Fibroblast of villous mesenchyme (primary cell): ENCODE results near the gene RUSC1. TPM values are rescaled to one million over a fixed set of nuclear protein-coding genes. Genes with fewer than 3 reads are reported as not detected.
"Not testable (repeated sequence)": the region's sequence is repeated elsewhere in the genome, so short reads cannot be mapped to it uniquely, and the experiment has no call there.

Experiments used
- DNase-seq: peaks from one replicate; pipeline ENCODE4 v3.0.0-alpha.2; 2010; ENCODE audit warnings: low read depth
- H3K4me3 ChIP-seq: 2 replicates; pipeline ENCODE4 v1.5.1; 2011; ENCODE audit warnings: low read depth, mild to moderate bottlenecking, low read length
- total RNA-seq: library from RNA; depleted of rRNA; stranded (reverse); fragments of >200 nt; gene quantifications from 2 replicates; pipeline ENCODE4 v1.2.3, GENCODE V29; 2012
- TF ChIP-seq, protein P1 (sequence below): IDR thresholded peaks from 2 replicates; pipeline ENCODE4 v1.5.1; 2012; ENCODE audit warnings: low read depth, mild to moderate bottlenecking, low read length; ENCODE audit not compliant: insufficient read depth

Gene RUSC1
- total RNA-seq, 1 donor: 22.9 TPM

- TF ChIP-seq, protein P1, sequence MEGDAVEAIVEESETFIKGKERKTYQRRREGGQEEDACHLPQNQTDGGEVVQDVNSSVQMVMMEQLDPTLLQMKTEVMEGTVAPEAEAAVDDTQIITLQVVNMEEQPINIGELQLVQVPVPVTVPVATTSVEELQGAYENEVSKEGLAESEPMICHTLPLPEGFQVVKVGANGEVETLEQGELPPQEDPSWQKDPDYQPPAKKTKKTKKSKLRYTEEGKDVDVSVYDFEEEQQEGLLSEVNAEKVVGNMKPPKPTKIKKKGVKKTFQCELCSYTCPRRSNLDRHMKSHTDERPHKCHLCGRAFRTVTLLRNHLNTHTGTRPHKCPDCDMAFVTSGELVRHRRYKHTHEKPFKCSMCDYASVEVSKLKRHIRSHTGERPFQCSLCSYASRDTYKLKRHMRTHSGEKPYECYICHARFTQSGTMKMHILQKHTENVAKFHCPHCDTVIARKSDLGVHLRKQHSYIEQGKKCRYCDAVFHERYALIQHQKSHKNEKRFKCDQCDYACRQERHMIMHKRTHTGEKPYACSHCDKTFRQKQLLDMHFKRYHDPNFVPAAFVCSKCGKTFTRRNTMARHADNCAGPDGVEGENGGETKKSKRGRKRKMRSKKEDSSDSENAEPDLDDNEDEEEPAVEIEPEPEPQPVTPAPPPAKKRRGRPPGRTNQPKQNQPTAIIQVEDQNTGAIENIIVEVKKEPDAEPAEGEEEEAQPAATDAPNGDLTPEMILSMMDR: no peak
- no peak overlapping the region for H3K4me3 ChIP-seq
- no peak for DNase-seq
Observed at GRCh38 chr1:155287987-155288543, 32.6 kb upstream of the RUSC1 start.

- not testable (repeated sequence) for DNase-seq
Observed at GRCh38 chr1:155291006-155291405, 29.7 kb upstream of the RUSC1 start.

DNA sequence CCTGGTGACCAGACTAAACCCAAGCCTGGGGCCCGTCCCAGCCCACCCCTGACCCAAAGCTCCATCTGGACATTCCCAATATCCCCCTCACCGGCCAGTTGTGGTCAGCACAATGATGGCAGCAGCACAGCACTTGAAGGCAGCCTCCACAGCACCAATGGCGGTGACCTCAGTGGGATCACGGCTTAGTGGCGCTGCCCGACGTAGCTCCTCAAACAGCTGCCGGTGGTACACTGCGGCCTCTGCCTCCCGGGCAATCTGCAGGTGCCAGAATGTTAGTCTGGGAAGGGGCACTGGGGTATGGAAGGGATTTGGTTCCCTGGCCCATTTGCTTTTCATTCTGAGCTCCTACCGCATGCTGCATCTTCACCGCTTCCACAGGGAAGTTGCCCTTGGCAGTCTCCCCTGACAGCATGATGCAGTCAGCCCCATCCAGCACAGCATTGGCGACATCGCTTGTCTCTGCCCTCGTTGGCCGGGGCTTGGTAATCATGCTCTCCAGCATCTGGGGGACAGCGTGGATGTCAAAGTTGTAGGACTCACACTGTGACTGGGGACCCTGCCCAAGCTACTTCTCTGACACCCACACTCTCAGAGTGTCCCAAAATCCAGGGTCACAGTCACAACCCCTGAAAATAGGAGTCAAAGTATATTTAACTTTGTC lies 27.5 kb upstream of the RUSC1 start:
- TF ChIP-seq, protein P1: no peak
- no peak for DNase-seq
- no peak overlapping the region for H3K4me3 ChIP-seq

More at GRCh38 chr1:155291006-155291405, 29.7 kb upstream of the RUSC1 start:
- not testable (repeated sequence) for H3K4me3 ChIP-seq

DNA sequence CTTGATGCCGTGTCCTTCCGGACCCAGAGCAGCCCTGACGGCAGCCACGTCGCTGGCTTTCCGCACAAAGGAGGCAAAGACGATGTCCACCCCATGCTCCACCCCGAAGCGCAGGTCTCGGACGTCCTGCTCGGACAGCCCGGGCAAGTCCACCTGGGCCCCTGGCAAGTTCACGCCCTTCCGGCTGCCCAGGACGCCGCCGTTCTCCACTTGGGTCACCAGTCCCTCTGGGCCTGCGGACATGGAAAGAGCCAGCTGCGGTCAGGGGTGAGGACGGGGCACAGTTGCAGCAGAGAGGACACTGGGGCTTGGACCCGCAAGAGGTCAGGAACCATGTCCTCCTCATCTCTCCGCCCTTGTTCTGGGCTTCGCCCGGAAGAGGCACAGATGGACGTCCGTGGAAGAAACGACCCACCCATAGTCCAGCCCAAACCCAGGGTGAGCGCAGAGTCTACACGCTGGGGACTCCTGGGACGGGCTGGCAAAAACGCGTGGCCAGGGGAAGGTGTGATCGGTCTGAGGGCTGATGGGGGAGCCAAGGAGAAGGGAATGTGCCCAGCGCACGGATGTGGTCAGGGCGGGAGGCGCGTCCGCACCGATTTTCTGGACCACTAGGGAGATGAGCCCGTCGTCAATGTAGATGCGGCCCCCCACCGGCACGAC lies 26.0 kb upstream of the RUSC1 start:
- TF ChIP-seq, protein P1: no peak
- DNase-seq: no peak
- H3K4me3 ChIP-seq: no peak overlapping the region

GRCh38 chr1:155295183-155295941 lies 25.3 kb upstream of the RUSC1 start:
- no peak overlapping the region for H3K4me3 ChIP-seq
- no peak for DNase-seq
- TF ChIP-seq, protein P1: no peak

- DNase-seq: no peak
- TF ChIP-seq, protein P1: no peak
- no peak overlapping the region for H3K4me3 ChIP-seq
Observed at GRCh38 chr1:155295942-155296267, 24.8 kb upstream of the RUSC1 start.

DNA sequence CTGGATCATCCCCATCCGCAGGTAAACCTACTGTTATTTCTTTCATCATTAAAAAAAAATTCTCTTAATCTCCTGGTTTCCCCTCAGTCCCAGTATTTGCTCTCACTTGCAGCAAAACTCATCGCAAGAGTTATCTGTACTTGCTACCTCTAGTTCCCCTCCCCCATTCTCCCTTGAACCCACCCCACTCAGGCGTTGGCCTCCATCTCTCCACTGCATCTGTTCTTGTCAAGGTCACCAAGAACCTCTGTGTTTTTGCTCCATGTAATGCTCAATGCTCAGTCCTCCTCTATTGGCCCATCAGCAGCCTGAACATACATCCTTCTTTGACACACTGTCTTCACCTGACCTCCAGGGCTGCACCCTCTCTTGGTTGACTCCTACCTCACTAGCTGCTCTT lies 24.0 kb upstream of the RUSC1 start:
- no peak overlapping the region for H3K4me3 ChIP-seq
- no peak for DNase-seq
- TF ChIP-seq, protein P1: no peak
